ENCODE data around the gene SMURF1.

The SMURF1 gene

DNA sequence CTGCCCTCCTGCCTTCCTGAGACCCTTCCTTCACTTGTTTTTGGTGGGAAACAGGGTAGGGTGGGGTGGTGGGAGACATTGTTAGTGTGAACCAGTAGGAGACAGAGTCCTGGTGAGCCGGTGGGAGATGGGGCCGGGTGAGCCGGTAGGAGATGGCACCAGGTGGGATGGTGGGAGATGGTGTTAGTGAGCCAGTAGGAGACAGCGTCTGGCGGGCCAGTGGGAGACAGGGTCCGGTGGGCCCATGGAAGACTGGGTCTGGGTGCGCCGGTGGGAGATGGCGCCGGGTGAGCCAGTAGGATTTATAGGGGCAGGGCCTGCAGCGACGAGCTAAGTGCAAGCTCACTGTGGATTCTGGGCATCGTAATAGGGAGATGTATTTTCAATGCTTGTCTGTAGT lies 148.8 kb downstream of the SMURF1 start:
- TF ChIP-seq, protein P1, sequence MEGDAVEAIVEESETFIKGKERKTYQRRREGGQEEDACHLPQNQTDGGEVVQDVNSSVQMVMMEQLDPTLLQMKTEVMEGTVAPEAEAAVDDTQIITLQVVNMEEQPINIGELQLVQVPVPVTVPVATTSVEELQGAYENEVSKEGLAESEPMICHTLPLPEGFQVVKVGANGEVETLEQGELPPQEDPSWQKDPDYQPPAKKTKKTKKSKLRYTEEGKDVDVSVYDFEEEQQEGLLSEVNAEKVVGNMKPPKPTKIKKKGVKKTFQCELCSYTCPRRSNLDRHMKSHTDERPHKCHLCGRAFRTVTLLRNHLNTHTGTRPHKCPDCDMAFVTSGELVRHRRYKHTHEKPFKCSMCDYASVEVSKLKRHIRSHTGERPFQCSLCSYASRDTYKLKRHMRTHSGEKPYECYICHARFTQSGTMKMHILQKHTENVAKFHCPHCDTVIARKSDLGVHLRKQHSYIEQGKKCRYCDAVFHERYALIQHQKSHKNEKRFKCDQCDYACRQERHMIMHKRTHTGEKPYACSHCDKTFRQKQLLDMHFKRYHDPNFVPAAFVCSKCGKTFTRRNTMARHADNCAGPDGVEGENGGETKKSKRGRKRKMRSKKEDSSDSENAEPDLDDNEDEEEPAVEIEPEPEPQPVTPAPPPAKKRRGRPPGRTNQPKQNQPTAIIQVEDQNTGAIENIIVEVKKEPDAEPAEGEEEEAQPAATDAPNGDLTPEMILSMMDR (IDR thresholded peaks at IDR 0.05; ENCODE audit: insufficient read depth, missing control alignments), result no peak
- no peak for DNase-seq (ENCODE audit: insufficient read length, low spot score)
- FAIRE-seq, result no peak

DNA sequence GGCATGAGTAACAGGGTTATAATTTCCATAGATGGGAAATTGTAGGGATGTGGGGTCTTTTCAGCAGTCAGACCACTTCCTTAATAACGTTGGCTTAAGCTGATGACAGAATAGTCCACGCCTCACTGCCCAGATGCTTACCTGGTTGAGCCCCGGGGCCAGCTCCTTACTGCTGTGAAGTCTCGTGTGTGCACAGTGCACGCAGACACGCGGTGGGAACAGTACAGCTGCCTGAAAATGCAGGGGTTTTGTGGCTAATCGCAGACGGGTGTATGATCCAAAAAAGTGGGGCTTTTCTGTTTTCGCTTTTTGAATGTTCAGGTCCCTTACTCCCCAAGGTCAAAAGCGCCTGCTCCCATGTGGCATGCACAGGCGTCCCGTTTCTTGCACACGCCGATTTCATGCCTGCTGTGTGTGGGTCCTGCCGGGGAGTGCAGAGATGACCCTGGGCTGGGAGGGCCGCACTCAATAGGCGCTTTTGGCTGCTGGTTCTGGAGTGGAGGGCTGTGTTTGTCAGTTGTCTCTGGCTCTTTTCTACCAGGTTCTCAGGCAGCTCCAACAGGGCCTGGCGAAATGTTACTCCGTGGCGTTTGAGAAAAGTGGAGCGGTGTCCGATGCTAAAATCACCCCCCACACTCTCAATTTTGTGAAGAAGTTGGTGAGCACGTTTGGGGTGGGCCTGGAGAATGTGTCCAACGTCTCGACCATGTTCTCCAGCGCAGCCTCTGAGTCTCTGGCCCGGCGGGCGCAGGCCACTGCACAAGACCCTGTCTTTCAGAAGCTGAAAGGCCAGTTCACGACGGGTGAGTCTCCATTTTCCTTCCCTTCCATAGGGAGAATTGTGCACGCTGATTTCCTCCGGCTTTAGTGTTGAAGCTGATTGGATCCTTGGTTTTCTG lies 149.6 kb downstream of the SMURF1 start:
- DNase-seq (ENCODE audit: insufficient read length, low spot score) (no peak), FAIRE-seq (no peak)
- TF ChIP-seq, protein P1 (IDR thresholded peaks at IDR 0.05; ENCODE audit: insufficient read depth, missing control alignments), result no peak

- FAIRE-seq (no peak), DNase-seq (ENCODE audit: insufficient read length, low spot score) (no peak)
- TF ChIP-seq, protein P1 (IDR thresholded peaks at IDR 0.05; ENCODE audit: insufficient read depth, missing control alignments), result no peak
Measured at GRCh38 chr7:98993024-98993897, 150.6 kb downstream of the SMURF1 start.

DNA sequence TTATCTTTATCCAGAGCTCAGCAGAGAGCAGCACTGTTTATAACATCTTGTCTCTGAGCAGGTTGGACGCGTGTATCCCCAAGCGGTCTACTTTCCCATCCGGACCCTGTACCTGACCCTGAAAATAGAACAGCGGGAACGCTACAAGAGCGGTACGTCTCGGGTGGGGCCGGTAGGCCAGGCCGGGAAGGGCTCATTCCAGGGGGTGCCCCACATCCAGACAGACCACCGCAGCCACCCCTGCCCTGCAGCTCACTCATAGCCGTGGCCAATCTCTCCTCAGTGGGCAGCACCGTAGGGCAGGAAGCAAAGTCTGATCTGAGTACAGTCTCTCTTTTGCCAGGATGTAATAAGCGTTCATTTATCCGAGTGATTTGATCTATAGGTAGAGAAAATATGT lies 151.8 kb downstream of the SMURF1 start:
- TF ChIP-seq, protein P1 (IDR thresholded peaks at IDR 0.05; ENCODE audit: insufficient read depth, missing control alignments), result no peak
- no peak for DNase-seq (ENCODE audit: insufficient read length, low spot score)
- no peak for FAIRE-seq

GRCh38 chr7:98991141-98991540 lies 152.8 kb downstream of the SMURF1 start:
- DNase-seq (ENCODE audit: insufficient read length, low spot score), result no peak
- FAIRE-seq, result no peak
- TF ChIP-seq, protein P1 (IDR thresholded peaks at IDR 0.05; ENCODE audit: insufficient read depth, missing control alignments), result no peak

DNA sequence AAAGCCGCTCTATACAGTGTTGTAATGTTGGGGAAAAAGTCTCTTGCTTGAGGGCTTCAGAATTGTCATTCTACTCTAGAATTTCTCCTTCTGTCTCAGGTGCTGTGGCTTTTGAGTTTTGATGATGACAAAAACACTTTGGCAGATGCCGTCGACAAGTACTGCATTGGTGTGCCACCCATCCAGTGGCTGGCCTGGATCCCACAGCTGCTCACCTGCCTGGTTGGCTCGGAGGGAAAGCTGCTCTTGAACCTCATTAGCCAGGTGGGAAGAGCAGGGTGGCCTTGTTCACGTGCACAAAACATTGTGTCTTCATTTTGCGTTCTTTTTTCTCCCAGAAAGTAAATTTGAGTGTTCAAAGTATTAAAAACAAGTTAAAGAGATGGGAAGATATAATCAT lies 153.6 kb downstream of the SMURF1 start:
- no peak for DNase-seq (ENCODE audit: insufficient read length, low spot score)
- FAIRE-seq, result no peak
- TF ChIP-seq, protein P1 (IDR thresholded peaks at IDR 0.05; ENCODE audit: insufficient read depth, missing control alignments), result no peak
